BE2C (cell line): ENCODE measurements around the gene RNU6-9.
A peak's percentile ranks its signal among the peaks of the same experiment; 100 is the strongest.

Experiments
- DNase-seq: peaks from one replicate; pipeline ENCODE4 v3.0.0-alpha.2; 2020
- H3K27me3 ChIP-seq: fragments of 250-450 bp; sonication (Bioruptor Pico); 2 replicates; pipeline ENCODE4 v1.5.1; 2020; ENCODE audit warnings: mild to moderate bottlenecking
- H3K36me3 ChIP-seq: fragments of 250-450 bp; sonication (Bioruptor Pico); 2 replicates; pipeline ENCODE4 v1.5.1; 2020; ENCODE audit warnings: mild to moderate bottlenecking
- H3K4me1 ChIP-seq: fragments of 250-450 bp; sonication (Bioruptor Pico); 2 replicates; pipeline ENCODE4 v1.5.1; 2020
- H3K4me3 ChIP-seq: 2 replicates; pipeline ENCODE4 v1.5.1; 2011; ENCODE audit warnings: low read depth, low read length
- H3K9me3 ChIP-seq: fragments of 250-450 bp; sonication (Bioruptor Pico); 2 replicates; pipeline ENCODE4 v1.5.1; 2020
- TF ChIP-seq, protein P1 (sequence below): IDR thresholded peaks from 2 replicates; pipeline ENCODE4 v1.5.1; 2012; ENCODE audit warnings: mild to moderate bottlenecking, low read depth, low read length

The RNU6-9 gene

DNA sequence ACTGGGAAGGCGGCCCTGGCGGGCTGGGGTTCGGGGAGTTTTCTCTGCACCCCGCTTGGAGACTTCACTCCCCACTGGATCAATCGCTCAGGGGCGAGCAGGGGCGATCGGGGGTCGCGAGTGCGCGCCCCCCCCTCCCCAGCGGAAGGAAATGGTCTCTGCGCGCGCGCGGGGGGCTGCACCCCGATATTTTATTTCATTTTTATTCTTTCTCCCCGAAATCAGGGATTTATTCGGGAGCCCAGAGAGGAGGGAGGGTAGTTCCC lies 33.0 kb downstream of the RNU6-9 start:
- H3K36me3 ChIP-seq, result peaks cover 5% of the 10 kb centered on the region; the same call in 1 of the 2 replicates
- peak overlapping the region; percentile 86 for H3K4me3 ChIP-seq
- H3K27me3 ChIP-seq, result peaks cover 2% of the 10 kb centered on the region
- H3K4me1 ChIP-seq, result no peaks in the 10 kb centered on the region; the same call in 1 of the 2 replicates
- no peaks in the 10 kb centered on the region for H3K9me3 ChIP-seq
- DNase-seq, result no peak
- TF ChIP-seq, protein P1, sequence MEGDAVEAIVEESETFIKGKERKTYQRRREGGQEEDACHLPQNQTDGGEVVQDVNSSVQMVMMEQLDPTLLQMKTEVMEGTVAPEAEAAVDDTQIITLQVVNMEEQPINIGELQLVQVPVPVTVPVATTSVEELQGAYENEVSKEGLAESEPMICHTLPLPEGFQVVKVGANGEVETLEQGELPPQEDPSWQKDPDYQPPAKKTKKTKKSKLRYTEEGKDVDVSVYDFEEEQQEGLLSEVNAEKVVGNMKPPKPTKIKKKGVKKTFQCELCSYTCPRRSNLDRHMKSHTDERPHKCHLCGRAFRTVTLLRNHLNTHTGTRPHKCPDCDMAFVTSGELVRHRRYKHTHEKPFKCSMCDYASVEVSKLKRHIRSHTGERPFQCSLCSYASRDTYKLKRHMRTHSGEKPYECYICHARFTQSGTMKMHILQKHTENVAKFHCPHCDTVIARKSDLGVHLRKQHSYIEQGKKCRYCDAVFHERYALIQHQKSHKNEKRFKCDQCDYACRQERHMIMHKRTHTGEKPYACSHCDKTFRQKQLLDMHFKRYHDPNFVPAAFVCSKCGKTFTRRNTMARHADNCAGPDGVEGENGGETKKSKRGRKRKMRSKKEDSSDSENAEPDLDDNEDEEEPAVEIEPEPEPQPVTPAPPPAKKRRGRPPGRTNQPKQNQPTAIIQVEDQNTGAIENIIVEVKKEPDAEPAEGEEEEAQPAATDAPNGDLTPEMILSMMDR, result no peak

DNA sequence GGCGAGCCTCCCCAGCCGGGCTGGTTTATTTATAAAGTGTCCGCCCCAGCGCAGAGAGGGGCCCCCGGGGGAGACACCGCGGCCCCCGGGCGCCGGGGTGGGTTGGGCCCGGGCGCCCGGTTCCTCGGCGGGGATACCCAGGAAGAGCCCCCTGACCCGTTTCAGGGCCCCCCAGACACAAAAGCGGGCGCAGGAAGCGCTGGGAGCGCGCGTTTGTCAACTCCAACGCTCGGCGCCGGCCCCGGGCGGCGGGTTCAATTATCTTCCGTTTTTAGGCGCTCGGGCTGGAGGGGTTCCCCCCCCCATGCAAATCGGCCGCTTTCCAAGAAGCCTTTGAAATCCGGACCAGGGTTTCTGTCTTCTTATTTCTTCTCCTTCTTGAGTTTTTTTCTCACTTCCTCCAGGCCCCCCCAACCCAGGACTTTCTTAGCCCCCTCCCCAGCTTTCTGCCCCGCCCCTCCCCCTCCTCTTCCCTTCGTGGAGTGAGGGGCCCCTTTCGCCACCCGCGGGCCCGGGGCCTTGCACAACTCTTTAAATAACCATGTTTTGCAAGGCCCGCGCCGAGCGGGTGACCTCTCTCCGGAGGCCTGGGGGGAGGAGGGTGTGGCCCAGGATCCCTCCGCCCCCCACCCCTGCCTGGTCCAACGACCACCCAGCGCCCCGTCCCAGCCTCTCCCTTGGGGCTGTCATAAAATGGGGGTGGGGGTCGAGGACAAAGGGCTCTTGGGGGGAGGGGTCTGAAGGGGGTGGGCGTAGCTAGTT lies 33.5 kb downstream of the RNU6-9 start:
- no peak for DNase-seq
- peak overlapping the region; percentile 86 for H3K4me3 ChIP-seq
- peaks cover 5% of the 10 kb centered on the region; the same call in 1 of the 2 replicates for H3K36me3 ChIP-seq
- H3K27me3 ChIP-seq, result no peaks in the 10 kb centered on the region
- TF ChIP-seq, protein P1, result no peak
- no peaks in the 10 kb centered on the region; the same call in 1 of the 2 replicates for H3K4me1 ChIP-seq
- no peaks in the 10 kb centered on the region for H3K9me3 ChIP-seq

DNA sequence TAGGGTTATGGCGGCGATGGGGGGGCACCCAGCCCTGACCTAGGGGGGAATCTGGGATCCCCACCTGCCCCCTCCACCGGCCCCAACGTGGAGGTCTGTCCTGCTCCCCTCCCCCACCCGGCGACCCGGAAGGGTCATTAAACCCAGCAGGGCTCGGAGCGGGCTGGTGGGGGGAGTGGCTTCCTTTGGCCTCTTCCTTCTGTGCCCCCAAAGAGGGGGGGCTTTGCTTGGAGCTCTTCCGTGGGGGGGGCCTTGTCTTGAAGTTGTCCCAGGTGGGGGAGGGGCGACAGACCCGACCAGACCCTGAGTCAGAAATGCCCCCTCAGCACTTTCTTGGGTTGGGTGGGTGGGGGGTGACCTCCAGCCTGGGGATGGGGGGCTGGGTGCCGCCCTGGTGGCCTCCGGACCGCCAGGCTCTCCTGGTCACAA lies 34.1 kb downstream of the RNU6-9 start:
- no peak overlapping the region; the same call in 1 of the 2 replicates for H3K4me3 ChIP-seq
- peaks cover 8% of the 10 kb centered on the region; the same call in 1 of the 2 replicates for H3K36me3 ChIP-seq
- H3K4me1 ChIP-seq, result no peaks in the 10 kb centered on the region; the same call in 1 of the 2 replicates
- H3K9me3 ChIP-seq, result no peaks in the 10 kb centered on the region
- TF ChIP-seq, protein P1, result no peak
- no peak for DNase-seq
- H3K27me3 ChIP-seq, result no peaks in the 10 kb centered on the region

DNA sequence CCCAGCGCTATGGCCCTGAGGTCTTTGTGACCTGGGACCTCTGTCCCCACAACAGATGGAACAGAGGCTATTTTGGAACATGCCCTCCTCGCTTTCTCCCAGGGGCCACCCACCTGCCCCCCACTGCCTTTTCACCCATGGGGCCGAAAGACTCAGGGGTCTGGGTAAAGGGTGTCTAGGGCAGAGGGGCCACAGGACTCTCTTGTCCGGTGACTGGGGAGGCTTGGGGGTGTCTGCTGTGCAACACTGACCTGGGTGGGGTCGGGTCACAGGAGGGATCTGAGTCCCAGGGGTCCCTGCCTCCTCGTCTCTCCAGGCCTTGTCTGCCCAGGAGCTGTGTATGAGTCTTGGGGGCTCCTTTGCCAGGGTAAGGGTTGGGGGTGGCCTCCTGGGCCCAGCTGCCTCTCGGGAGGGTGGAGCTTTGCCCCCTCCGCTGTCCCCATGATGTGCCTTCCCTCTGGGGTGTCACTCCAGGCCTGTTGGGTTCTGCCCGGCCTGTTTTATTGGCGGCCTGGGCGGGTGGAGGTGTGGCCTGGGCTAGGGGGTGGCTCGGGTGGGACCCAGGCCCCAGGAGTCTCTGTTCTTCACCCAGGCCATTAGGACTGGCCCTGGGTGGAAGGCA lies 34.6 kb downstream of the RNU6-9 start:
- Histone ChIP-seq H3K4me3 (no peak overlapping the region), H3K36me3 (peaks cover 12% of the 10 kb centered on the region; the same call in 1 of the 2 replicates), H3K4me1 (peaks cover 4% of the 10 kb centered on the region), H3K27me3 (no peaks in the 10 kb centered on the region), H3K9me3 (no peaks in the 10 kb centered on the region)
- DNase-seq, result no peak
- TF ChIP-seq, protein P1, result no peak

DNA sequence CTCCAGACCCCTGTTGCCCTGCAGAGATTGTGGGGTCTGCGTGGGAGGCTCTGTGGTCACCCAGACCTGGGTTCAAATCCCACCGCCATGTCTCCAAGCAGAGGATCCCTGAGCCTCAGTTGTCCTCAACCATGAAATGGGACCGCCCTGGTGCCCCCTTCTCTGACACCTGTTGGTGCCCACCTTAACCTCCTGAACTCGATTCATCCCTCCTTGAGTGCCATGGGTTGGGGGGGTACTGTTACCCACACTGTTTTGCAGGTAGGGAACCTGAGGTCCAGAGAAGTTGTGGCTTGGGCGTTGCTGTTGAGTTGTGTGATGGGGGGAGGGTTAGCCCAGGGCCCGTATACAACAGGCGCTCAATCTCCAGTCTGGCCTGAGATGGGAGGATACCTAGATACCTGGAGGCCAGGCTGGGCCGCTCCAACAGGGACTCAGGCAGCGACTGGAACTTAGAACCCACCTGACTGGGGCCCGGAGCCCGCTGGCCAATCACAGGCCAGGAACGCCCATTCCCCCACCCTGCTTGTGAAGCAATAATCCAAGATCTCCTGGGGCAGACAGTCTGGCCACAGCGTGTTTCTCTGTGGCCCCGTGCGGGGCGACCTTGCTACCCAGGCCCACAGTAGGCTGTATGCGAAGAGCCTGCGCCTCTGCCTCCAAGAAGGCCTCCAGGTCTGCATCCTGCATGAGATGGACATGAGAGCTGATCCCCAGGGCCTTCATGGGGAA lies 35.4 kb downstream of the RNU6-9 start:
- Histone ChIP-seq H3K27me3 (no peaks in the 10 kb centered on the region), H3K4me1 (peaks cover 10% of the 10 kb centered on the region), H3K36me3 (peaks cover 12% of the 10 kb centered on the region; the same call in 1 of the 2 replicates), H3K4me3 (no peak overlapping the region), H3K9me3 (no peaks in the 10 kb centered on the region)
- TF ChIP-seq, protein P1, result no peak
- DNase-seq, result no peak
